Measurements from ENCODE around the gene YKT6.

The YKT6 gene

DNA sequence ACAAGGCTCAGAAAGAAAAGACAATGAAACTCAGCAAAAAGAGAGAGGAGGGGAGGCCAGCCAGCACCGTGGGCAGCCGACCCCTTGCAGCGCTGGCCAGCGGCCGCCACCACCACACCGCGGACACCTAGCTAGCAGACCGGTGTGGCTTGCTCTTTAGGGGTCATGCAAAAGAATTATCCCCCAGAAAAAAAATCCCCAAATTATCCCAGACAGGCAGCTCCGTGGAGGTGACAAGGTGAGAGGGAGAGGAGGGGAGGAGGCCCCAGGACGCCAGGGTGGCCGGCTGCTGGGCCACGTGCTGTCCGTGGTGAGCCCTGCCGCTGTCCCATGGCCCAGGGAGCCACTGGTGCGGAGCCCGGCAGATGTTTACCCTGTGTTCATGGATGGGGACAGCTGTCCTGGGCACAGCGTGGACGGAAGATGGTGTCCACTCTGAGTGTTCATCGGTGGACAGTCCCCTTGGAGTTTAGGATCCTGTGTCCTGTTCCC is 16.5 kb downstream of the YKT6 start:
- no peak for DNase-seq (ENCODE audit: low read depth, low spot score)
- TF ChIP-seq, protein P1, sequence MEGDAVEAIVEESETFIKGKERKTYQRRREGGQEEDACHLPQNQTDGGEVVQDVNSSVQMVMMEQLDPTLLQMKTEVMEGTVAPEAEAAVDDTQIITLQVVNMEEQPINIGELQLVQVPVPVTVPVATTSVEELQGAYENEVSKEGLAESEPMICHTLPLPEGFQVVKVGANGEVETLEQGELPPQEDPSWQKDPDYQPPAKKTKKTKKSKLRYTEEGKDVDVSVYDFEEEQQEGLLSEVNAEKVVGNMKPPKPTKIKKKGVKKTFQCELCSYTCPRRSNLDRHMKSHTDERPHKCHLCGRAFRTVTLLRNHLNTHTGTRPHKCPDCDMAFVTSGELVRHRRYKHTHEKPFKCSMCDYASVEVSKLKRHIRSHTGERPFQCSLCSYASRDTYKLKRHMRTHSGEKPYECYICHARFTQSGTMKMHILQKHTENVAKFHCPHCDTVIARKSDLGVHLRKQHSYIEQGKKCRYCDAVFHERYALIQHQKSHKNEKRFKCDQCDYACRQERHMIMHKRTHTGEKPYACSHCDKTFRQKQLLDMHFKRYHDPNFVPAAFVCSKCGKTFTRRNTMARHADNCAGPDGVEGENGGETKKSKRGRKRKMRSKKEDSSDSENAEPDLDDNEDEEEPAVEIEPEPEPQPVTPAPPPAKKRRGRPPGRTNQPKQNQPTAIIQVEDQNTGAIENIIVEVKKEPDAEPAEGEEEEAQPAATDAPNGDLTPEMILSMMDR (IDR thresholded peaks at IDR 0.05; ENCODE audit: insufficient read depth, low read length, missing control alignments) = no peak
- POLR2A ChIA-PET = interaction anchor here (0.6 kb wide), 1 partner anchor 314 kb away, joined by 3 read pairs; no protein-coding TSS in a partner anchor
- no peak overlapping the region for H3K4me3 ChIP-seq (ENCODE audit: low read depth, low read length)
- CTCF ChIA-PET = interaction anchor here (2.8 kb wide), 1 partner anchor 15 kb away, joined by 10 read pairs; no protein-coding TSS in a partner anchor

DNA sequence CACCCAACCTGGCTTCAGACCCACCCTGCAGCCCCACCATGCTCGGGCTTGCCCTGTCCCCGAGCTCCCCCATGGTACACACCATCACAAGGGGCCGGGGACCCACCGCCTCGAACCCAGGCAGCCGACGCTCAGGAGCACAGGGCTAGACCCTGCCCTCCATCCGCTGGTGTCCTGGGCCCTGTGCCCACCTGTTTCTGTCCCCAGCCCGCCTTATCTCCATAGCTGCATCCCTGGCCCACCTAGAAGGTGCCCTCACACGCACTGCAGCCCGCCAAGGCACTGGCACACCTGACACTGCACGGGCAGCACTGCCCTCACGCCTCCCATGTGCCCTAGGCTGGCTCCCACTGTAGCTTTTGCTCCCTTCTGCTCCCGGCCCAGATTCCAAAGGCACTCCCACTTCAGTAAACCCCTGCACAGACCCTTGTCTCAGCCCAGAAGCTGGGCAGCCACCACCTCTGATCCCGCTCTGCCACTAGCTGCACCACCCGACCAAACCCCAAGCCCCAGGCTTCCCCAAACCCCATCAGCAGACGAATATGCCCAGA is 17.1 kb downstream of the YKT6 start:
- ChIA-PET CTCF (interaction anchor here (0.7 to 2.8 kb wide), 2 partner anchors 16 to 346 kb away, joined by 3 to 10 read pairs; no protein-coding TSS in a partner anchor), POLR2A (no interaction called here)
- TF ChIP-seq, protein P1 (IDR thresholded peaks at IDR 0.05; ENCODE audit: insufficient read depth, low read length, missing control alignments) = no peak

DNA sequence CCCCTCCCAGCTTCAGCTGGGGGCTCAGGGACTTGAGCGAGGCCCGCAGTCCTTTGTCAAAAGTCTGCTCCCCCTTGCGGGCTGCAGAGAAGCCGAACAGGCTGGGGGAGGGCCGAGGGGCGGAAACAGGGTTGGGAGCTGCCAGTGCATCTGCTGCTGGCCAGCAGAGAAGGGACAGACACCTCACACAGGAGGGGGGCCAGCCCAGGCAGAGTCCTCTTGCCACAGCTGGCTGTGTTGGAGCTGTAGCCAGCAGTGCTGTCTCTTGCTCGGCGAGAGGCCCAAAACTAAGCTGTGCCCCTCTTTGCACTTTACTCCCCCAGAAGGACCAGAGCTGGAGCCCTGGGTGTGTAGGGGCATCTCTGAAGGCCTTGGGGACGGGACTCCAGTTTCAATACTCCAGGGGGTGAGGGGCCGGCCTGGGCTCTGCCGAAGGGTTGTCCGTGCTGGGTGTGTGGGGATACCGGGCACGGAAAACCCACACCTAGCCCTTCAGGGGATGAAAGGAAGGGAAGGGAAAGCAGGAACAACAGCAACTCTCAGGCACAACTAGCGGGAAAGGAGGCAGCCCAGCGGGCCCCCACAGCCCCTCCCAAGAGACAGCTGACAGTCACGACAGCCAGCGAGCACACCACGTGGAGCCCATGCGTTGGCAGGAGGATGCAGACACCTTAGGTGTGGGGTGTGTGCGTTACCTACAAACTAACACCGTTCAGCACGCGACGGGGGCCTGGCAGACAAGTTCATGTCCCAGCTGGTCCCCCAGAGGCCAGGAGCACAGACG is 17.8 kb downstream of the YKT6 start:
- TF ChIP-seq, protein P1 (IDR thresholded peaks at IDR 0.05; ENCODE audit: insufficient read depth, low read length, missing control alignments) = peak; percentile 10
- CTCF ChIA-PET = interaction anchor here (0.7 to 2.8 kb wide), 4 partner anchors 14 to 345 kb away, joined by 3 to 10 read pairs (median 3); no protein-coding TSS in a partner anchor
- no peak overlapping the region for H3K4me3 ChIP-seq (ENCODE audit: low read depth, low read length)
- DNase-seq (ENCODE audit: low read depth, low spot score) = no peak
- POLR2A ChIA-PET = no interaction called here

More for the DNA sequence above, 17.1 kb downstream of the YKT6 start:
- no peak for DNase-seq (ENCODE audit: low read depth, low spot score)
- no peak overlapping the region for H3K4me3 ChIP-seq (ENCODE audit: low read depth, low read length)

DNA sequence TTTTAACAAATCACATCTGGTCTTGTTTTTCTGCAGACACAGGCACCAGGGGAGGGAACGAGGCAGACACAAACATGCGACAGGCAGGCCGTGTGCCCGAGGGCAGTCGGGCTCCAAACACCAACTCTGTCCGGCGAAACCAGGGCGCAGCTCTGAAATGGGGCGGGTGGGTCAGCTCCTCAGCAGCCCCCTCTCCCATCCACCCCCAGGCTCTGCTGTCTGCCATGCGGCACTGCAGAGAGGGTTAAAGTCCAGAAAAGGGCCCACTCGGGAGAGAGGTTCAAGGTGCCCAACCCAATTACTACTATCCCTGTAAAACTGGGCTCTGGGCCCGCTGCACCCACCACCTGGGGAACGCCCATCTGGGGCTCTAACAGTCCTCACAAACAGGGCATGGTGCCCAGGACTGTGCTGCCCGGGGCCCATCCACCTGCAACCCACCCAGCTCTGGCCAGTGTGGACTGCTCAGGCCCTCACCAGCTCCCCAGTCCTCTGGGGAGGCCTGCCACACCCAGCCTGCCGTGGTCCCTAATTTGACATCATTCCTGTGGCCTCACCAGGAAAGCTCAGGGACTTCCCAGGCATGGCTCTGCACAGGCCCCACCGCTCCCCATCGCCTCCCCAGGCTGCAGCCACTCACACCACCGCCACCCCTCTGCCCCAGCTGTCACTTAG is 18.7 kb downstream of the YKT6 start:
- ChIA-PET CTCF (interaction anchor here (0.7 to 2.8 kb wide), 3 partner anchors 14 to 21 kb away, joined by 3 to 10 read pairs (median 3); no protein-coding TSS in a partner anchor), POLR2A (no interaction called here)
- H3K4me3 ChIP-seq (ENCODE audit: low read depth, low read length) = no peak overlapping the region
- DNase-seq (ENCODE audit: low read depth, low spot score) = no peak
- TF ChIP-seq, protein P1 (IDR thresholded peaks at IDR 0.05; ENCODE audit: insufficient read depth, low read length, missing control alignments) = no peak

DNA sequence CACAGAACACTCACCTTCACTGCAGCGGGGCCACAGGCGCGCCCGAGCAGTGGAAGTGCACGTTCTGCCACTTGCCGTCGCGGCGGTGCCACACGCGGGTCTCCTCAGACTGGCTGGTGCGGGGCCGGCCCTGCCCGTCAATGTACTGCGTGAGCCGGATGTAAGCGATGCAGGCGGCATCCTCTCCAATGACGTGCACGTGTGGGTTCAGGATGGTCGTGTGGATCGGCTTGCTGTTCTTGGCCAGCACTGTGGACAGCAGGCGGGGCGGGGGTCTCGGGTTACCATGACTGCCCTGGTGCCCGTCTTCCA is 19.2 kb downstream of the YKT6 start:
- CTCF ChIA-PET = no interaction called here
- no peak for DNase-seq (ENCODE audit: low read depth, low spot score)
- TF ChIP-seq, protein P1 (IDR thresholded peaks at IDR 0.05; ENCODE audit: insufficient read depth, low read length, missing control alignments) = no peak

More for the DNA sequence above, 19.2 kb downstream of the YKT6 start:
- POLR2A ChIA-PET = no interaction called here
- H3K4me3 ChIP-seq (ENCODE audit: low read depth, low read length) = no peak overlapping the region
